Superior temporal gyrus (tissue), 1 donor: ENCODE results near the gene HDAC11.
"Not testable (repeated sequence)": the region's sequence is repeated elsewhere in the genome, so short reads cannot be mapped to it uniquely, and the experiment has no call there.

Source experiments
- DNase-seq: peaks from one replicate; pipeline ENCODE4 v3.0.0-alpha.2; 2016; ENCODE audit errors: extremely low spot score

HDAC11 gene, protein sequence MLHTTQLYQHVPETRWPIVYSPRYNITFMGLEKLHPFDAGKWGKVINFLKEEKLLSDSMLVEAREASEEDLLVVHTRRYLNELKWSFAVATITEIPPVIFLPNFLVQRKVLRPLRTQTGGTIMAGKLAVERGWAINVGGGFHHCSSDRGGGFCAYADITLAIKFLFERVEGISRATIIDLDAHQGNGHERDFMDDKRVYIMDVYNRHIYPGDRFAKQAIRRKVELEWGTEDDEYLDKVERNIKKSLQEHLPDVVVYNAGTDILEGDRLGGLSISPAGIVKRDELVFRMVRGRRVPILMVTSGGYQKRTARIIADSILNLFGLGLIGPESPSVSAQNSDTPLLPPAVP

DNA sequence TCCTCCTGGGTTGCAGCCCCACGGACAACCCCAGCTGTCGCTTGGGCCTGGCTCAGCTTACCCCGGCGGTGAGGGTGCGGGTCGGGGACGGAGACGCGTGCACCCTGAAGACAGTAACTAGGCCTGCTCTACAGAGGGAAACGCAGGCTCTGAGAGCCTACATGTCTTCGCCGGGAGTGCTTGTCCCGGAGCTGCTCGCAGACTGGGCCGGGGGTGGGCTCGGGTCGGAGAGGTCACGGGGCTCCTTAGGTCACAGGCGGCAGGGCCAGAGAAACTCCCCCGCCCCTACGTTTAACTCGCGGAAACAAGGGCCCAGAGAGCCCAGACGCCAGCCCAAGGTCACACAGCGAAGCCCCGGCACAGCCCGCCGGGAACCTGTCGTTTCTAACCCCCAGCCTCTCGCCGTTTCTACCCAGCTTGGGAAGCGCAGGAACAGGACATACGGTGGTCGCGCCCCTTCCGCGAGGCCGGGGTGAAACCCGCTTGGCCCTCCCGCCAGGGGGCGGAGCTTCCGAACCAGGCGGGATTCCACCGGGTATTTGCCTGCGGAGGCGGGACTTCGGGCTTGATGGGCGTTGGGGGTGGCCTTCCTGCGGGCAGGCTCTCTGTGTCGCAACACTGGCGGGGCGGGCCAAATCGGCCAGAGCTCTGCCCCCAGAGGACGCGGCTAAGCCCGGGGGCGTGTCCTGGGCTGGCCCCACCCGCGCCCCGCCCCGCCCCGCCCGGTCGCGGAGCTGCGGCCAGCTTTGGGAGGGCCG, at the start of gene HDAC11:
Gene HDAC11, plus strand, starts transcription at position 725 of the 758 bp plus-strand sequence. CDS start 42 bp downstream, outside the sequence.
- peak; percentile 98 for DNase-seq

- not testable (repeated sequence) for DNase-seq
Measured at GRCh38 chr3:13430411-13430875, 49.7 kb upstream of the HDAC11 start.

GRCh38 chr3:13432093-13432492, 48.0 kb upstream of the HDAC11 start:
- DNase-seq: no peak

GRCh38 chr3:13433912-13434311, 46.2 kb upstream of the HDAC11 start:
- no peak for DNase-seq

GRCh38 chr3:13436213-13436612, 43.9 kb upstream of the HDAC11 start:
- not testable (repeated sequence) for DNase-seq

GRCh38 chr3:13440204-13440817, 39.8 kb upstream of the HDAC11 start:
- no peak for DNase-seq

GRCh38 chr3:13442882-13443281, 37.2 kb upstream of the HDAC11 start:
- not testable (repeated sequence) for DNase-seq

GRCh38 chr3:13451301-13451673, 28.8 kb upstream of the HDAC11 start:
- no peak for DNase-seq

GRCh38 chr3:13452490-13453335, 27.4 kb upstream of the HDAC11 start:
- DNase-seq: peak; percentile 96

- DNase-seq: no peak
Measured at GRCh38 chr3:13455644-13456043, 24.5 kb upstream of the HDAC11 start.

- no peak for DNase-seq
Measured at GRCh38 chr3:13457593-13457992, 22.5 kb upstream of the HDAC11 start.

- DNase-seq: no peak
Measured at GRCh38 chr3:13459605-13460340, 20.3 kb upstream of the HDAC11 start.

GRCh38 chr3:13460341-13460736, 19.8 kb upstream of the HDAC11 start:
- DNase-seq: no peak

- DNase-seq: no peak
Measured at GRCh38 chr3:13461169-13462124, 18.7 kb upstream of the HDAC11 start.

- DNase-seq: no peak
Measured at GRCh38 chr3:13462125-13462629, 17.9 kb upstream of the HDAC11 start.

- DNase-seq: no peak
Measured at GRCh38 chr3:13462822-13463221, 17.3 kb upstream of the HDAC11 start.

DNA sequence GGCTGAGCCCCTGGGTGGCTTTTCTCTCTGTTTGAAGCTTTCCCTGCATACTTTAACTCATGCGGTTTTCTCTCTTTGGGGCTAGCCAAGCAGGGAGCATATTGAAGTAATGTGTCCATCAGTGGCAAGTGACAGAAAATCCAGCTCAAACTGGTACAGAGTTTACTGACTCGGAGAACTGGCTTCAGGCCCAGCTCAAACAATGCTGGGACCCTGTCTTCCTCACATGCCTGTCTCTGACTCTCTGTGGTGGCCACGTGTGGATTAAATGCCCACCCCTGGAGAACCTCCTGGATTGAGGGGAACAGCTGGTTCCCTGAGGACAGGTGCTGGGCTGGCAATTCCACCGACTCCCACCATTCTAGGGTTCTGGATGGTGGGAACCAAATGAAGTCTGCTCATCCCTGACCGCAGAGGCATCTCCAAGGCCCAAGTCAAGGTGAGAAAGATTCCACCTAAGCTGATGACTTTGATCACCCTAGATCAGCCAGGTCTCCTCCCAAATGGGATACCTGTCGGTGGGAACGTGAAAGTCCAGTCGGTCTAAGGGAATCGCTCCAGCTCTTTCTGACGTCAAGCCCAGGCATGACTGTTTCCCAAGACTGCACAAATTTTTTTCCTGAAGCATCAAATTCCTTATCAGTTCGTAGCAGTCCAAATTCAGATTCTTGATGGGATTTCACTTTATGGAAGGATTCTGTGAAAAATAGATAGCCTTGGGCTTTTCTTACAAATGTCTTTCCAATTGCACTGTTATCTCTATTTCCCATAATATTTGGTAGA, 16.3 kb upstream of the HDAC11 start:
- peak; percentile 70 for DNase-seq

DNA sequence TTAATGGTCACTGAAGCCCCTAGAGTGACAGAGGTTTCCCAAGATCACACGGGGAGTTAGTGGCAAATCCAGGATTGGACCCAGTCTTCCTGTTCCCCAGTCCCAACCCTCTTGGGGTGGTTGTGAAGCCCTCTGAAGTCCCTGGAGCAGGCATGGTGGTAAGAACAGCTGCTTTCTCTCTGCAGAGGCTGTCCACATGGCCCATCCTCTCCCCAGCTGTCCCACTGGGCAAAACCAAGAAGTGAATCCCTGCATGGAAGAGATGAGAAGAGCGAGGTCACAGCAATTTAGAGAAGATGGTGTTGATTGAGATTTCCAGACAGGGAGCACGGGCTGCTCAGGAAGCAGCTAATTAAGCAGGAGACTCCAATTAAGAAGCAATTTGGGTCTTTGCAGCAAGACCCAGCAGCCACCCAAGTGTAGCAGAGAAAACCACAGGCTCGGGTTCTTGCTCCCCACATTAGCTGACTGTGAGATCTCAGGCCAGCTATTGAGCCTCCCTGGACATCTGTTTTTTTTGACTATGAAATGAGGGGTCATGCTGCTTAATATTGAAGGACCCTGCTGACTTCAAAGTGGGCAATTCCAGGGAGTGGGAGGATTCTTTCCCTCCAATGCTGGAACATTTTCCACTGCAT, 14.8 kb upstream of the HDAC11 start:
- no peak for DNase-seq
